T follicular helper cell (primary cell): ENCODE results near the gene CLDN2.

Experiments
- DNase-seq: peaks from one replicate; pipeline ENCODE4 v3.0.0-alpha.2; 2020; ENCODE audit warnings: low read depth

CLDN2 gene

GRCh38 chrX:106921637-106922036, 1.4 kb downstream of the CLDN2 start:
- DNase-seq: no peak

GRCh38 chrX:106927023-106927422, 6.8 kb downstream of the CLDN2 start:
- DNase-seq: no peak

GRCh38 chrX:106927700-106928099, 7.5 kb downstream of the CLDN2 start:
- DNase-seq: no peak

- no peak for DNase-seq
Observed at GRCh38 chrX:106928227-106928626, 8.0 kb downstream of the CLDN2 start.

- DNase-seq: no peak
Observed at GRCh38 chrX:106931831-106932491, 11.8 kb downstream of the CLDN2 start.

- no peak for DNase-seq
Observed at GRCh38 chrX:106932492-106932923, 12.3 kb downstream of the CLDN2 start.

GRCh38 chrX:106932960-106933537, 12.8 kb downstream of the CLDN2 start:
- no peak for DNase-seq

GRCh38 chrX:106933538-106933961, 13.3 kb downstream of the CLDN2 start:
- no peak for DNase-seq

- DNase-seq: no peak
Observed at GRCh38 chrX:106935175-106935574, 15.0 kb downstream of the CLDN2 start.

GRCh38 chrX:106936246-106936645, 16.0 kb downstream of the CLDN2 start:
- no peak for DNase-seq

- no peak for DNase-seq
Observed at GRCh38 chrX:106939566-106939965, 19.4 kb downstream of the CLDN2 start.

GRCh38 chrX:106940068-106940467, 19.9 kb downstream of the CLDN2 start:
- DNase-seq: no peak

- DNase-seq: no peak
Observed at GRCh38 chrX:106946464-106946863, 26.3 kb downstream of the CLDN2 start.

- DNase-seq: no peak
Observed at GRCh38 chrX:106948641-106949040, 28.4 kb downstream of the CLDN2 start.

GRCh38 chrX:106949366-106949765, 29.2 kb downstream of the CLDN2 start:
- DNase-seq: no peak

- no peak for DNase-seq
Observed at GRCh38 chrX:106950381-106950780, 30.2 kb downstream of the CLDN2 start.

- no peak for DNase-seq
Observed at GRCh38 chrX:106951230-106951629, 31.0 kb downstream of the CLDN2 start.

GRCh38 chrX:106952089-106952488, 31.9 kb downstream of the CLDN2 start:
- no peak for DNase-seq

GRCh38 chrX:106952538-106952937, 32.3 kb downstream of the CLDN2 start:
- DNase-seq: no peak

GRCh38 chrX:106952988-106953387, 32.8 kb downstream of the CLDN2 start:
- DNase-seq: no peak

- DNase-seq: no peak
Observed at GRCh38 chrX:106954041-106954440, 33.8 kb downstream of the CLDN2 start.

- DNase-seq: no peak
Observed at GRCh38 chrX:106955004-106955772, 35.0 kb downstream of the CLDN2 start.

- DNase-seq: no peak
Observed at GRCh38 chrX:106957856-106958255, 37.7 kb downstream of the CLDN2 start.
